ENCODE data around the gene LSP1.

DNA sequence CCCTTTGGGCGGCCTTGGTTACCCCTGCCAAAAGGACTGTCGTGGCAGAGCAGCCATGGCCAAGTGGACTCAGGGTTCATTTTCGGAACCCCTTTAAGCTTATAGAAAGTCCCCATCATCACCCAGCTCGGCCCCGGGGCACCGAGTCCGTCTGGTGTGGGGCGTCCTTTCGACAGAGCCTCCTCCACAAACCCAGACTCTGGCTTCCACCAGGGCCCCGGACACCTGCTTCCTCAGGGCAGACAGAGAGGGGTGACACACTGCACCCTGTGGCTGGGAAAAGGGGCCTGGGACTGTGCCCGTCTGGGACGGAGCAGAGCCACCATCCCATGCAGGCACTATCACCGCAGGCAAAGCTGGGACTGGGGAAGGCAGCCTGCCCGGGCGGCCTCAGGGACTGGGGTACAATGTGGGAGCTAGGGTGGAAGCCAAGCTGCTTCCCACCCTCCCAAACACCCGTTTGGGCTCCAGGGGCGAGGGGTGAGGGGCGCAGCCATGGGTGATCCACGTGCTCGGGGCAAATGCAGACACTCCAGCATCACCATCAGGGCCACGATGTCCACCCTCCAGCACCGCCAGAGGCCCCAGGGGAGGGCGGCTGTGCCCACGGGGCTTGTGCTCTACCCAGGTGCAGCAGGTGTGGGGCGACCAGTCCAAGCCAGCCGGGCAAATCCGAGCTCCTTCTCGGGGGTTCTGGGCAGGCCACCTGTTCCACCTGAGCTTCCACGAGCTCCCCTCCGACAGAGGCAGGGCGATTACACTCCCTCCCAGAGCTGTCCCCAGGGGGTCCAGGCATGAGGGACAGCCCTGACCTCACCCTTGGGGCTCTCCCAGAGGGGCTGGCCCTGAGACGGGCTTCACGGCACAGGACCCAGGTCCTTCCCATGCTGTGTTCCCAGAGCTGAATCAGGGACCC, 82.5 kb downstream of the LSP1 start:
- TF ChIP-seq EP300 (IDR thresholded peaks at IDR 0.05; ENCODE audit: borderline replicate concordance in 1 of 2, low read depth in 2 of 2, low read length in 2 of 2) (no peak), POLR2A (IDR thresholded peaks at IDR 0.05; ENCODE audit: control extremely low read depth in 1 of 2, low read depth in 2 of 2, low read length in 2 of 2) (no peak), CBX5 (IDR thresholded peaks at IDR 0.05; ENCODE audit: low read depth, low read length) (no peak)

Data from H1 (cell line).